Breast epithelium (tissue), 4 donors: Measurements from ENCODE around the gene RTEL1. TPM values are rescaled to one million over a fixed set of nuclear protein-coding genes. Genes with fewer than 3 reads are reported as not detected.

ENCODE experiments used
- DNase-seq, 2 donors: peaks; one replicate each; pipeline ENCODE4 v3.0.0-alpha.2; 2019; ENCODE audit warnings: low spot score in 2 of 2
- H3K27ac ChIP-seq, 2 donors: fragments of 200-600 bp; sonication (generic) in 1 of 2; one replicate each; pipeline ENCODE4 v1.5.1; 2016 to 2019; ENCODE audit warnings: mild to moderate bottlenecking in 1 of 2
- H3K27me3 ChIP-seq, 2 donors: fragments of 200-600 bp; sonication (generic) in 1 of 2; one replicate each; pipeline versions ENCODE4 v1.5.1 to v1.6.0; 2017 to 2019; ENCODE audit warnings: control low read depth in 1 of 2, mild to moderate bottlenecking in 1 of 2
- H3K36me3 ChIP-seq: fragments of 200-600 bp; one replicate; pipeline ENCODE4 v1.5.1; 2019
- H3K4me1 ChIP-seq, 2 donors: fragments of 200-600 bp; sonication (generic); one replicate each; pipeline ENCODE4 v1.5.1; 2016 to 2019; ENCODE audit warnings: control low read depth in 1 of 2
- H3K4me3 ChIP-seq, 3 donors: fragments of 200-600 bp; sonication (generic); 1 replicate in 2 of 3; 2 replicates in 1 of 3; pipeline ENCODE4 v1.5.1; 2016 to 2019; ENCODE audit warnings: mild to moderate bottlenecking in 3 of 3, moderate library complexity in 2 of 3
- H3K9me3 ChIP-seq, 2 donors: fragments of 200-600 bp; sonication (generic) in 1 of 2; one replicate each; pipeline ENCODE4 v1.5.1; 2016 to 2019; ENCODE audit warnings: control low read depth in 1 of 2
- POLR2A ChIP-seq: fragments of 450-650 bp; IDR thresholded peaks from one replicate; pipeline ENCODE4 v1.6.1; 2016; ENCODE audit warnings: antibody characterized with exemption, mild to moderate bottlenecking, moderate library complexity
- POLR2AphosphoS5 ChIP-seq, 3 donors: sonication (generic); formaldehyde crosslinking; IDR thresholded peaks; one replicate each; pipeline ENCODE4 v1.6.1; 2017; ENCODE audit warnings: antibody characterized with exemption in 3 of 3
- intact Hi-C: fragments of 100-400 bp; cut with DNase I; formaldehyde crosslinking; loops from one replicate; pipeline ENCODE4 v1.15.1; 2023; ENCODE audit warnings: low total_unique reads
- total RNA-seq, 3 donors: library from RNA; depleted of rRNA; stranded (reverse); fragments of >200 nt; gene quantifications; one replicate each; pipeline ENCODE4 v1.1.0, GENCODE V29; 2016
- TF ChIP-seq, protein P1 (sequence below), 3 donors: fragments of 450-650 bp; IDR thresholded peaks; one replicate each; pipeline ENCODE4 v1.5.1; 2016 to 2017; ENCODE audit warnings: antibody characterized with exemption in 3 of 3, mild to moderate bottlenecking in 3 of 3, moderate library complexity in 3 of 3

The RTEL1 gene
- total RNA-seq, 3 donors from 2014 or later: 12.5 to 22.3 (median 15.1) TPM

DNA sequence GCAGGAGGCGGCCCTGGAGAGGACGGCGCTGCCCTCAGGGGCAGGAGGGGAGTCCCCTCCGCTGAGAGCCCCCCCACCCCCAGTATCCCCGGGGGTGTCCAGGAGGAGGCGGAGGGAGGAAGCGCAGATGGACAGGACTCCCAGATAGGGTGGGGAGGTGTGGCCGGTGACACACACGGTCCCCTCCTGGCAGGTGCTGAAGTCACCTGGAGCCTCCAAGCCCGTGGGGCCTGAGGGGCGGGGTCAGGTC lies 6.2 kb upstream of the RTEL1 start:
- H3K27me3 ChIP-seq: no peaks in the 10 kb centered on the region
- intact Hi-C loops: no loop called here
- no peak for DNase-seq
- H3K36me3 ChIP-seq: no peaks in the 10 kb centered on the region
- peaks cover 0 to 14% of the 10 kb centered on the region in 2 donors for H3K4me1 ChIP-seq
- H3K4me3 ChIP-seq: peak overlapping the region; percentile 58 to 85 (median 70)
- H3K27ac ChIP-seq: peak overlapping the region; percentile 54 to 60
- H3K9me3 ChIP-seq: no peaks in the 10 kb centered on the region
- TF ChIP-seq POLR2A (no peak), POLR2AphosphoS5 (IDR thresholded peaks at IDR 0.05) (no peak)
- TF ChIP-seq, protein P1, sequence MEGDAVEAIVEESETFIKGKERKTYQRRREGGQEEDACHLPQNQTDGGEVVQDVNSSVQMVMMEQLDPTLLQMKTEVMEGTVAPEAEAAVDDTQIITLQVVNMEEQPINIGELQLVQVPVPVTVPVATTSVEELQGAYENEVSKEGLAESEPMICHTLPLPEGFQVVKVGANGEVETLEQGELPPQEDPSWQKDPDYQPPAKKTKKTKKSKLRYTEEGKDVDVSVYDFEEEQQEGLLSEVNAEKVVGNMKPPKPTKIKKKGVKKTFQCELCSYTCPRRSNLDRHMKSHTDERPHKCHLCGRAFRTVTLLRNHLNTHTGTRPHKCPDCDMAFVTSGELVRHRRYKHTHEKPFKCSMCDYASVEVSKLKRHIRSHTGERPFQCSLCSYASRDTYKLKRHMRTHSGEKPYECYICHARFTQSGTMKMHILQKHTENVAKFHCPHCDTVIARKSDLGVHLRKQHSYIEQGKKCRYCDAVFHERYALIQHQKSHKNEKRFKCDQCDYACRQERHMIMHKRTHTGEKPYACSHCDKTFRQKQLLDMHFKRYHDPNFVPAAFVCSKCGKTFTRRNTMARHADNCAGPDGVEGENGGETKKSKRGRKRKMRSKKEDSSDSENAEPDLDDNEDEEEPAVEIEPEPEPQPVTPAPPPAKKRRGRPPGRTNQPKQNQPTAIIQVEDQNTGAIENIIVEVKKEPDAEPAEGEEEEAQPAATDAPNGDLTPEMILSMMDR (IDR thresholded peaks at IDR 0.05): no peak

DNA sequence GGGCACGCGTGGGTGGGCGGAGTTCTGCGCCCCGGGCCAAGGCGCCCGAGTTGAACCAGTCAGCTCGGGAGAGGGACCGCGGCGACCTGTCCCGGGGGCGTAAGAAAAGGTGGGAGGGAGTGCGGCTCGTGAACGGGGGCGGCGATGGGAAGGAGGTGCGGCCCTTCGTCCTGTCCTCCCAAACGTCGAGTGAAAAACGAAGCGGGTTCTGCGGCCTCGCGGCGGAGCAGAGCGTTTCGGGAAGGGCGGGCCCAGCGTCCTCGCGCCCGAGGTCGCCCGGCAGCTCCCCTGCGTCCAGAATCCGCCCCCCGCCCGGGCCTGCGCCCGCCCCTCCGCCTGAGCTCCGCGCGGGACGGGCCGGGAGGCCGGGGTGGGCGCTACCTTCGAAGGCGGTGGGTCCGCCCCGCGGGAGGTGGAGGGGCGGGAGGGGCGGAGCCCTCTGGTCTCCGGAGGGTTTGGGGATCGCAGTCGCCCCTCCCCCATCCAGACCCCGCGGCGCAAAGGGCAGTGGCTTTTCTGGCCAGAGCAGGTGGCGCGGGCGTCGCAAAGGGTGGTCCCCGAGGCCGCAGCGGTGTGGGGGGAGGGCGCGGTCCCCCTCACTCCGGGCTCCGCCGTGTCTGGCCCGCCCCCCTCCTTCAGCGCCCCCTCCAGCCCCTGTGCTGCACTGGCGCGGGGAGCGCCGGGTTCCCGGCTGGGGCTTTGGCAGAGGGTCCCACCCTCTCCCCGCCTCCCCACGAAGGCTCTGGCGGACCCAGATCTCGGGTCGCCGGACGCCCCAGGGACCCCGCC lies 5.7 kb upstream of the RTEL1 start:
- no peak for TF ChIP-seq POLR2AphosphoS5 (IDR thresholded peaks at IDR 0.05)
- TF ChIP-seq POLR2A: no peak
- TF ChIP-seq, protein P1 (IDR thresholded peaks at IDR 0.05): no peak
- Histone ChIP-seq H3K4me1 (peaks cover 2 to 14% of the 10 kb centered on the region in 2 donors), H3K27me3 (no peaks in the 10 kb centered on the region), H3K9me3 (no peaks in the 10 kb centered on the region), H3K27ac (peak overlapping the region; percentile 54 to 60), H3K36me3 (no peaks in the 10 kb centered on the region), H3K4me3 (peak overlapping the region; percentile 58 to 85 (median 70))
- intact Hi-C loops: no loop called here
- no peak for DNase-seq

DNA sequence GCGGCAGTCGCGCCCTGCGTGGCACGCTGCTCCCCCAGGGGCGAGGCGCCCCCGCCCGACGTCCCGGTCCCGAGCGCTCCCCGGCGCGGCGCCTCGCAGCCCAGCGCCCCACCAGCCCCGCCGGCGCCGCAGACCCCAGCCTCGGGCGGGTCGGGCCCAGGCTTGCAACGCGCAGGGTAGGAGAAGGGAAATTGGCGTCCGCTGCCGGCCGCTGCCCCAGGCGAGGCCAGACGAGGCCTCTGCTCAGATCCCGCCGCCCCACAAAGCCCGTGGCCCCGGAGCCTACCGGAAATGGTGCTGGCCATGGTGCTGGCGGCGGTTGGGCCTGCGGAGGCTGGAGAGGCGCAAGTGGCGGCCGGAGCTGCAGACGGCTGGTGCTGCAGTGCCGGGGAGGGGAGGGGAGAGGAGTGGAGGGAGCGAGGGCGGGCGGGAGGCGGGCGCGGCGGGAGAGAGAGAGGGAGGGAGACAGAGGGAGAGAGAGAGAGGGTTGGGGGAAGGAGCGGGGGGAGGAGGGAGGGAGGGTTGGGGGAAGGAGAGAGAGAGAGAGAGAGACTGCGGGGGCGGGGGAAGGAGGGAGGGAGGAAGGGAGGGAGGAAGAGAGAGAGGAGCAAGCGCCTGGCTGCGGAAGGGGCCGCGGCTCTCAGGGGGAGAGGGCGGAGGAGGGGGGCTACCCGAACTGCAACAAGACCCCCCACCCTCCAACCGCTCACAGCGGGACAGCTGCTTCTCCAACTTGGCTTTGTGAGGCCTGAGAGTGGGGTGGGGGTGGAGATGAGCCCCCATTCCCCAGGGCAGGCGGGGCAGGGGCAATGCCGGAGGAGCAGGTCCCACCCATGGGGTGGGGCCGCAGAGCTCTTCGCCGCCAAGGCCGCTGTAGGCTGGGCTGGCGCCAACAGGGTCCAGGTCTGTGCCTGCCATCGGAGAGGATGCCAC lies 4.8 kb upstream of the RTEL1 start, which contains the start of gene STMN3:
Gene STMN3 (minus strand): TSS at position 384 of the 933 bp plus-strand sequence. CDS start 79 bp downstream, at position 305.
- TF ChIP-seq, protein P1 (IDR thresholded peaks at IDR 0.05): no peak
- TF ChIP-seq POLR2A (no peak), POLR2AphosphoS5 (IDR thresholded peaks at IDR 0.05) (peak in 1 of 3 donors; percentile 29)
- peak within 1 kb of the TSS; percentile 60 to 82 for H3K27ac ChIP-seq
- DNase-seq: peak; percentile 78 to 88

GRCh38 chr20:63653974-63654668 lies 4.0 kb upstream of the RTEL1 start:
- intact Hi-C loops: no loop called here
- Histone ChIP-seq H3K4me1 (peaks cover 8 to 14% of the 10 kb centered on the region in 2 donors), H3K4me3 (peak overlapping the region; percentile 58 to 85 (median 70)), H3K27ac (peak overlapping the region; percentile 60 to 82), H3K36me3 (no peaks in the 10 kb centered on the region), H3K27me3 (no peaks in the 10 kb centered on the region), H3K9me3 (no peaks in the 10 kb centered on the region)
- DNase-seq: no peak
- TF ChIP-seq, protein P1 (IDR thresholded peaks at IDR 0.05): no peak
- TF ChIP-seq POLR2AphosphoS5 (IDR thresholded peaks at IDR 0.05) (no peak), POLR2A (no peak)

More for the DNA sequence above, 4.8 kb upstream of the RTEL1 start, which contains the start of gene STMN3:
- Histone ChIP-seq H3K27me3 (no peaks in the 10 kb centered on the region), H3K36me3 (no peaks in the 10 kb centered on the region), H3K4me1 (peaks cover 6 to 14% of the 10 kb centered on the region in 2 donors), H3K4me3 (peak within 1 kb of the TSS; percentile 58 to 85 (median 70)), H3K9me3 (no peaks in the 10 kb centered on the region)
- intact Hi-C loops: no loop called here
